Measurements from ENCODE around the gene ULK3. TPM values are rescaled to one million over a fixed set of nuclear protein-coding genes. Genes with fewer than 3 reads are reported as not detected.

Gene ULK3
- total RNA-seq, 1 experiment from 2014 or later = 38.9 TPM

DNA sequence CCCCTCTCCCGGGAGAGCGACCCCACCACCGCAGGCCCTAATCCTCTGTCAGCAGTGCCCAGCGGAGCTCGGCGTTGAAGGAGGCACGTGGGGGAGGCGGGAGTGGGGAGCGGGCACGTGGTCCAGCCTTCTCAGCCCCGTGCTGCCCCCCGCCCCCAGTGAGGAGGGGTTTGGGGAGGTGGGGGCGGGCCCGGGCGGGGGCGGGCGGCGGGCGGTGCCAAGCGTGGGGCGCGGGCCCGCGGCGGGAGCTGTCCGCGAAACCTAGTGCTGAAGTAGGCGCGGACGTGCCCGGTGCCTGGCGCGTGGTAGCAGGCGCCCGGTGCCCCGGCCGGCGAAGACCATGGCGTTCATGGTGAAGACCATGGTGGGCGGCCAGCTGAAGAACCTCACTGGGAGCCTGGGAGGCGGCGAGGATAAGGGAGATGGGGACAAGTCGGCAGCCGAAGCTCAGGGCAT, 16.6 kb downstream of the ULK3 start, which contains the start of gene CPLX3 (continued):
- TF ChIP-seq FOXP4 (CRISPR knock-in tag; IDR thresholded peaks at IDR 0.05) (0 out of 2 replicates have a peak, but pooled peaks have one; percentile 78), ZBTB21 (CRISPR knock-in tag; IDR thresholded peaks at IDR 0.05; ENCODE audit: borderline replicate concordance) (no peak), FOXP1 (CRISPR knock-in tag; IDR thresholded peaks at IDR 0.05; ENCODE audit: borderline replicate concordance) (no peak), CREB1 (CRISPR knock-in tag; IDR thresholded peaks at IDR 0.05) (0 out of 2 replicates have a peak, but pooled peaks have one; percentile 62), USF1 (CRISPR knock-in tag; IDR thresholded peaks at IDR 0.05) (peak; percentile 78), E2F5 (CRISPR knock-in tag; IDR thresholded peaks at IDR 0.05) (no peak; the same call in 1 of the 2 replicates), ZNF423 (CRISPR knock-in tag; IDR thresholded peaks at IDR 0.05) (no peak), SMAD3 (CRISPR knock-in tag; IDR thresholded peaks at IDR 0.05; ENCODE audit: borderline replicate concordance) (no peak), E2F1 (CRISPR knock-in tag; IDR thresholded peaks at IDR 0.05) (0 out of 2 replicates have a peak, but pooled peaks have one; percentile 26), GABPB1 (CRISPR knock-in tag; IDR thresholded peaks at IDR 0.05) (no peak), PRDM15 (CRISPR knock-in tag; IDR thresholded peaks at IDR 0.05) (0 out of 2 replicates have a peak, but pooled peaks have one; percentile 8), USF2 (CRISPR knock-in tag; IDR thresholded peaks at IDR 0.05) (peak; percentile 83), MAX (CRISPR knock-in tag; IDR thresholded peaks at IDR 0.05) (peak; percentile 64; the same call in 1 of the 2 replicates), ARID4B (CRISPR knock-in tag; IDR thresholded peaks at IDR 0.05; ENCODE audit: borderline replicate concordance) (peak; percentile 77; the same call in 1 of the 2 replicates)
- TF ChIP-seq, protein P1, sequence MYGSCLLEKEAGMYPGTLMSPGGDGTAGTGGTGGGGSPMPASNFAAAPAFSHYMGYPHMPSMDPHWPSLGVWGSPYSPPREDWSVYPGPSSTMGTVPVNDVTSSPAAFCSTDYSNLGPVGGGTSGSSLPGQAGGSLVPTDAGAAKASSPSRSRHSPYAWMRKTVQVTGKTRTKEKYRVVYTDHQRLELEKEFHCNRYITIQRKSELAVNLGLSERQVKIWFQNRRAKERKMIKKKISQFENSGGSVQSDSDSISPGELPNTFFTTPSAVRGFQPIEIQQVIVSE (CRISPR knock-in tag; IDR thresholded peaks at IDR 0.05; ENCODE audit: borderline replicate concordance) = no peak
- TF ChIP-seq, protein P2, sequence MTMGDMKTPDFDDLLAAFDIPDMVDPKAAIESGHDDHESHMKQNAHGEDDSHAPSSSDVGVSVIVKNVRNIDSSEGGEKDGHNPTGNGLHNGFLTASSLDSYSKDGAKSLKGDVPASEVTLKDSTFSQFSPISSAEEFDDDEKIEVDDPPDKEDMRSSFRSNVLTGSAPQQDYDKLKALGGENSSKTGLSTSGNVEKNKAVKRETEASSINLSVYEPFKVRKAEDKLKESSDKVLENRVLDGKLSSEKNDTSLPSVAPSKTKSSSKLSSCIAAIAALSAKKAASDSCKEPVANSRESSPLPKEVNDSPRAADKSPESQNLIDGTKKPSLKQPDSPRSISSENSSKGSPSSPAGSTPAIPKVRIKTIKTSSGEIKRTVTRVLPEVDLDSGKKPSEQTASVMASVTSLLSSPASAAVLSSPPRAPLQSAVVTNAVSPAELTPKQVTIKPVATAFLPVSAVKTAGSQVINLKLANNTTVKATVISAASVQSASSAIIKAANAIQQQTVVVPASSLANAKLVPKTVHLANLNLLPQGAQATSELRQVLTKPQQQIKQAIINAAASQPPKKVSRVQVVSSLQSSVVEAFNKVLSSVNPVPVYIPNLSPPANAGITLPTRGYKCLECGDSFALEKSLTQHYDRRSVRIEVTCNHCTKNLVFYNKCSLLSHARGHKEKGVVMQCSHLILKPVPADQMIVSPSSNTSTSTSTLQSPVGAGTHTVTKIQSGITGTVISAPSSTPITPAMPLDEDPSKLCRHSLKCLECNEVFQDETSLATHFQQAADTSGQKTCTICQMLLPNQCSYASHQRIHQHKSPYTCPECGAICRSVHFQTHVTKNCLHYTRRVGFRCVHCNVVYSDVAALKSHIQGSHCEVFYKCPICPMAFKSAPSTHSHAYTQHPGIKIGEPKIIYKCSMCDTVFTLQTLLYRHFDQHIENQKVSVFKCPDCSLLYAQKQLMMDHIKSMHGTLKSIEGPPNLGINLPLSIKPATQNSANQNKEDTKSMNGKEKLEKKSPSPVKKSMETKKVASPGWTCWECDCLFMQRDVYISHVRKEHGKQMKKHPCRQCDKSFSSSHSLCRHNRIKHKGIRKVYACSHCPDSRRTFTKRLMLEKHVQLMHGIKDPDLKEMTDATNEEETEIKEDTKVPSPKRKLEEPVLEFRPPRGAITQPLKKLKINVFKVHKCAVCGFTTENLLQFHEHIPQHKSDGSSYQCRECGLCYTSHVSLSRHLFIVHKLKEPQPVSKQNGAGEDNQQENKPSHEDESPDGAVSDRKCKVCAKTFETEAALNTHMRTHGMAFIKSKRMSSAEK (CRISPR knock-in tag; IDR thresholded peaks at IDR 0.05; ENCODE audit: borderline replicate concordance) = no peak

Measured in WTC11 (cell line).